Esophagus muscularis mucosa (tissue), 4 donors: Measurements from ENCODE around the gene PIN1. TPM values are rescaled to one million over a fixed set of nuclear protein-coding genes. Genes with fewer than 3 reads are reported as not detected.
A peak's percentile ranks its signal among the peaks of the same experiment; 100 is the strongest.
"Not testable (repeated sequence)": the region's sequence is repeated elsewhere in the genome, so short reads cannot be mapped to it uniquely, and the experiment has no call there.

Experiments
- DNase-seq: peaks from one replicate; pipeline ENCODE4 v3.0.0-alpha.2; 2017; ENCODE audit errors: extremely low spot score
- H3K27ac ChIP-seq, 4 donors: fragments of 200-600 bp; sonication (generic); replicated peaks in 1 of 4; 1 replicate in 3 of 4; 2 replicates in 1 of 4; pipeline ENCODE4 v1.5.1; 2016 to 2019; ENCODE audit warnings: mild to moderate bottlenecking in 1 of 4
- H3K27me3 ChIP-seq, 4 donors: fragments of 200-600 bp; sonication (generic); one replicate each; pipeline versions ENCODE4 v1.5.1 to v1.6.0; 2016 to 2019
- H3K36me3 ChIP-seq, 4 donors: fragments of 200-600 bp; sonication (generic); one replicate each; pipeline ENCODE4 v1.5.1; 2016 to 2019
- H3K4me1 ChIP-seq, 4 donors: fragments of 200-600 bp; sonication (generic); one replicate each; pipeline ENCODE4 v1.5.1; 2016 to 2019
- H3K4me3 ChIP-seq, 4 donors: fragments of 200-600 bp; sonication (generic); 1 replicate in 2 of 4; 2 replicates in 2 of 4; pipeline ENCODE4 v1.5.1; 2016 to 2019; ENCODE audit warnings: mild to moderate bottlenecking in 4 of 4, moderate library complexity in 1 of 4
- H3K9me3 ChIP-seq, 4 donors: fragments of 200-600 bp; sonication (generic); 1 replicate in 3 of 4; 2 replicates in 1 of 4; pipeline ENCODE4 v1.5.1; 2016 to 2019
- CTCF ChIP-seq, 3 experiments: fragments of 200-600 bp in 2 of 3; fragments of 450-650 bp in 1 of 3; sonication (generic) in 2 of 3; IDR thresholded peaks; one replicate each; pipeline ENCODE4 v1.5.1; 2017 to 2019; ENCODE audit warnings: antibody characterized with exemption in 3 of 3, mild to moderate bottlenecking in 2 of 3, moderate library complexity in 1 of 3
- EP300 ChIP-seq: sonication (generic); formaldehyde crosslinking; IDR thresholded peaks from one replicate; pipeline ENCODE4 v1.6.1; 2017; ENCODE audit warnings: antibody characterized with exemption
- POLR2A ChIP-seq: fragments of 450-650 bp; IDR thresholded peaks from one replicate; pipeline ENCODE4 v1.6.1; 2017; ENCODE audit warnings: antibody characterized with exemption, moderate library complexity, mild to moderate bottlenecking, low read depth
- POLR2AphosphoS5 ChIP-seq, 2 donors: sonication (generic); formaldehyde crosslinking; IDR thresholded peaks; one replicate each; pipeline ENCODE4 v1.6.1; 2017; ENCODE audit warnings: antibody characterized with exemption in 2 of 2
- WGBS: methylation state at CpG from one replicate; pipeline ENCODE4 v1.1.5; 2018; 5-methylcytosine and 5-hydroxymethylcytosine counted together
- intact Hi-C: fragments of 100-400 bp; cut with DNase I; formaldehyde crosslinking; loops from one replicate; pipeline ENCODE4 v1.15.1; 2023
- total RNA-seq, 4 donors: library from RNA; depleted of rRNA; stranded (reverse); fragments of >200 nt; gene quantifications; one replicate each; pipeline versions ENCODE4 v1.1.0 to v1.2.1, GENCODE V29; 2016

PIN1 gene
- total RNA-seq, 4 donors from 2014 or later: 113 to 183 (median 145) TPM

- 77% methylated on average over 11 of the region's 11 CpGs for WGBS
- no peak for TF ChIP-seq CTCF (IDR thresholded peaks at IDR 0.05)
- TF ChIP-seq POLR2A: no peak
- TF ChIP-seq EP300: no peak
- TF ChIP-seq POLR2AphosphoS5 (IDR thresholded peaks at IDR 0.05): no peak
- Histone ChIP-seq H3K4me1 (peaks cover 12 to 42% (median 34%) of the 10 kb centered on the region in 4 donors), H3K36me3 (no peaks in the 10 kb centered on the region), H3K9me3 (no peaks in the 10 kb centered on the region), H3K4me3 (no peak overlapping the region), H3K27me3 (no peaks in the 10 kb centered on the region), H3K27ac (peak overlapping the region; percentile 18 to 97 (median 92))
- DNase-seq: no peak
- intact Hi-C loops: loop anchor here (2.0 kb wide), 1 partner anchor 166 kb away; no protein-coding TSS in a partner anchor
These were observed 46.1 kb upstream of the PIN1 start for GRCh38 chr19:9789066-9789465.

GRCh38 chr19:9789579-9789978 is 45.5 kb upstream of the PIN1 start:
- Histone ChIP-seq H3K4me1 (peaks cover 10 to 37% (median 30%) of the 10 kb centered on the region in 4 donors), H3K27ac (peak overlapping the region; percentile 83 to 97 (median 92))
- 49% methylated on average over 5 of the region's 5 CpGs for WGBS
- DNase-seq, H3K9me3 ChIP-seq, H3K27me3 ChIP-seq, H3K4me3 ChIP-seq, H3K36me3 ChIP-seq: not testable (repeated sequence)
- intact Hi-C loops: loop anchor here (2.0 kb wide), 1 partner anchor 167 kb away; no protein-coding TSS in a partner anchor

- WGBS: 75% methylated on average over 6 of the region's 6 CpGs
- H3K27me3 ChIP-seq, DNase-seq, H3K36me3 ChIP-seq, H3K9me3 ChIP-seq: not testable (repeated sequence)
- peak overlapping the region; percentile 60 to 88 (median 83) for H3K4me3 ChIP-seq
- intact Hi-C loops: loop anchor here (10.0 kb wide), 1 partner anchor 646 kb away; the partner anchor contains the start of gene ZNF317
- peaks cover 6 to 33% (median 27%) of the 10 kb centered on the region in 4 donors for H3K4me1 ChIP-seq
- H3K27ac ChIP-seq: peak overlapping the region; percentile 83 to 97 (median 92)
These were observed 44.1 kb upstream of the PIN1 start for GRCh38 chr19:9791073-9791367.

- peak; percentile 100 for DNase-seq
- 2% methylated on average over 35 of the region's 50 CpGs for WGBS
- Histone ChIP-seq H3K4me1 (peaks cover 6 to 31% (median 24%) of the 10 kb centered on the region in 4 donors), H3K27me3 (no peaks in the 10 kb centered on the region), H3K27ac (peak overlapping the region; percentile 90 to 97 (median 96)), H3K4me3 (peak overlapping the region; percentile 60 to 88 (median 83)), H3K36me3 (no peaks in the 10 kb centered on the region), H3K9me3 (no peaks in the 10 kb centered on the region)
- intact Hi-C loops: loop anchor here (10.0 kb wide), 1 partner anchor 647 kb away; the partner anchor contains the start of gene ZNF317
- peak; percentile 70 to 78 for TF ChIP-seq POLR2AphosphoS5 (IDR thresholded peaks at IDR 0.05)
- no peak for TF ChIP-seq POLR2A
- TF ChIP-seq CTCF (IDR thresholded peaks at IDR 0.05): no peak
These were observed 43.4 kb upstream of the PIN1 start for GRCh38 chr19:9791552-9792205.

GRCh38 chr19:9792206-9793070 is 42.7 kb upstream of the PIN1 start:
- peak overlapping the region; percentile 60 to 88 (median 83) for H3K4me3 ChIP-seq
- no peaks in the 10 kb centered on the region for H3K36me3 ChIP-seq
- peak; percentile 100 for DNase-seq
- TF ChIP-seq POLR2AphosphoS5 (IDR thresholded peaks at IDR 0.05) (peak in 1 of 2 donors; percentile 43), CTCF (IDR thresholded peaks at IDR 0.05) (no peak), POLR2A (no peak)
- WGBS: 4% methylated on average over 38 of the region's 70 CpGs
- peak overlapping the region; percentile 90 to 97 (median 96) for H3K27ac ChIP-seq
- H3K9me3 ChIP-seq: no peaks in the 10 kb centered on the region
- peaks cover 6 to 31% (median 22%) of the 10 kb centered on the region in 4 donors for H3K4me1 ChIP-seq
- H3K27me3 ChIP-seq: no peaks in the 10 kb centered on the region
- intact Hi-C loops: loop anchor here (10.0 kb wide), 1 partner anchor 648 kb away; the partner anchor contains the start of gene ZNF317
